Measurements from ENCODE around the gene PDE2A. TPM values are rescaled to one million over a fixed set of nuclear protein-coding genes. Genes with fewer than 3 reads are reported as not detected.

Gene PDE2A
- total and polyA plus RNA-seq, 2 donors (not counting 1 experiment from before 2014, with no cell fraction given): 0.88 to 2.9 TPM

GRCh38 chr11:72642884-72643522, 31.2 kb downstream of the PDE2A start:
- no peak overlapping the region for H3K27ac ChIP-seq (ENCODE audit: low read length in 2 of 2)

More at GRCh38 chr11:72642884-72643522, 31.2 kb downstream of the PDE2A start:
- peak overlapping the region; percentile 53 for H3K9ac ChIP-seq (ENCODE audit: low read length)
- DNase-seq (peak; percentile 87), ATAC-seq (ENCODE audit: low read depth) (peak; percentile 82)
- intact Hi-C loops (cut with micrococcal nuclease): loop anchor here (1.0 kb wide), 4 partner anchors 40 to 172 kb away; no protein-coding TSS in a partner anchor
- H3K79me2 ChIP-seq (ENCODE audit: control insufficient read depth, insufficient read depth, low read length): no peaks in the 10 kb centered on the region
- peaks cover 0 to 6% (median 0%) of the 10 kb centered on the region in 3 donors for H3K9me3 ChIP-seq (ENCODE audit: control extremely low read depth in 1 of 3, control insufficient read depth in 2 of 3, insufficient read depth in 1 of 3, low read length in 2 of 3)
- peak; percentile 99 for TF ChIP-seq CTCF (IDR thresholded peaks at IDR 0.05)
- peak; percentile 51 for TF ChIP-seq EZH2 (IDR thresholded peaks at IDR 0.05; ENCODE audit: borderline replicate concordance, insufficient read depth, low read depth, low read length, poor library complexity, severe bottlenecking)
- H3K4me3 ChIP-seq (ENCODE audit: control extremely low read depth in 1 of 5, extremely low read depth in 1 of 5, insufficient read depth in 1 of 5, low read depth in 2 of 5, low read length in 4 of 5): peak overlapping the region in 4 of 5 experiments; percentile 27 to 54 (median 36)
- ChIA-PET CTCF (interaction anchor here (0.8 to 9.6 kb wide), 11 partner anchors 14 to 172 kb away, joined by 3 to 152 read pairs (median 4); no protein-coding TSS in a partner anchor), POLR2A (no interaction called here)
- H3K27me3 Mint-ChIP-seq: peaks cover 14% of the 10 kb centered on the region
- H3K27me3 ChIP-seq (replicated peaks in 1 of 4; ENCODE audit: control extremely low read depth in 1 of 4, control insufficient read depth in 3 of 4, insufficient read depth in 4 of 4, low read length in 3 of 4): peaks cover 0 to 51% (median 22%) of the 10 kb centered on the region in 4 experiments
- 2% methylated on average over 59 of the region's 59 CpGs for WGBS (ENCODE audit: insufficient coverage)
- peak overlapping the region; percentile 94 for H3K4me2 ChIP-seq (replicated peaks; ENCODE audit: low read depth, low read length, poor library complexity, severe bottlenecking)
- H3K9me3 Mint-ChIP-seq (ENCODE audit: insufficient read depth): no peaks in the 10 kb centered on the region
- peak overlapping the region; percentile 4 for H3K27ac Mint-ChIP-seq
- H3K4me1 Mint-ChIP-seq: peaks cover 4% of the 10 kb centered on the region
- H3K4me1 ChIP-seq (ENCODE audit: control insufficient read depth in 2 of 2, insufficient read depth in 2 of 2, low read length in 2 of 2): peaks cover 13 to 16% of the 10 kb centered on the region in 2 donors
- no peaks in the 10 kb centered on the region for H3K36me3 ChIP-seq (replicated peaks in 1 of 2; ENCODE audit: control extremely low read depth in 1 of 2, control insufficient read depth in 1 of 2, extremely low read depth in 1 of 2, insufficient read depth in 2 of 2, low read length in 1 of 2)
- H2AFZ ChIP-seq (ENCODE audit: insufficient read depth, low read depth, low read length, poor library complexity, severe bottlenecking): peak overlapping the region; percentile 80
- no peaks in the 10 kb centered on the region for H4K20me1 ChIP-seq (ENCODE audit: control insufficient read depth, insufficient read depth, low read length, poor library complexity, severe bottlenecking)
- peak overlapping the region; percentile 79 for H3K4me3 Mint-ChIP-seq

Measured in B cell (primary cell).